ENCODE data around the gene PKD1.

Gene PKD1

DNA sequence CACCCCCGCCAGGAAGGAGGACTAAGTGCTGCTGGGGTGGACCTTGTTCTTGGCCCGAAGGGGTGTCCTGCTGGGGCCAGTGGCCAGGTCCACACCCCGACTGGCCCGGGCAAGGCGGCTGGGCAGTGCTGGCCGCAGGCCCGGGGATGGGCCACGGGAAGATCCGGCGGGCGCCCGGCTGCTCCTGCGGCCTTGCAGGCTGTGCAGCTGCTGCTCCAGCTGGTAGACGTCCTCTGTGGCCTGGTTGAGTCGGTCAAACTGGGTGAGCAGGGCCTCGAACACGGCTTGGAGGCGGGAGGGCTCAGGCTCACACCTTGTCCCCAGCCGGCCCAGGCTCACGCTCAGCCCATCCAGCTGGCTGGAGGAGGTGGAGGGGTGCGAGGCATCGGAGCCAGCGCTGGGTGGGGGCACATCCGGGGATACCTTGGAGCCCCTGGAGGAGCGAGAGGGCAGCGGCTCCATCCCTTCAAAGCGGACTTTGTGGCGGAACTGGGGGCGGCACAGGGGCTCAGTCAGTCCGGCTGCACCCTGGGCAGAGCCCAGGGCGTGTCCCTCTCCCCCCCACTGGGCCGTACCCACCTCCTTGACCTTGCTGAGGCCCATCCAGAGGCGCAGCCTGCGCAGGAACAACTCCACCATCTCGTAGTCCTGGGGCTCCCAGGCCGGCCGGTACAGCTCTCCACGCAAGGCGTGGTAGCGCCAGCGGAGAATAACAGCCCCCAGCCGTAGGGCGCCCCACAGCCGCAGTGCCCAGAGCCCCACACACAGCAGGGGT is 45.8 kb downstream of the PKD1 start:
- TF ChIP-seq, protein P1, sequence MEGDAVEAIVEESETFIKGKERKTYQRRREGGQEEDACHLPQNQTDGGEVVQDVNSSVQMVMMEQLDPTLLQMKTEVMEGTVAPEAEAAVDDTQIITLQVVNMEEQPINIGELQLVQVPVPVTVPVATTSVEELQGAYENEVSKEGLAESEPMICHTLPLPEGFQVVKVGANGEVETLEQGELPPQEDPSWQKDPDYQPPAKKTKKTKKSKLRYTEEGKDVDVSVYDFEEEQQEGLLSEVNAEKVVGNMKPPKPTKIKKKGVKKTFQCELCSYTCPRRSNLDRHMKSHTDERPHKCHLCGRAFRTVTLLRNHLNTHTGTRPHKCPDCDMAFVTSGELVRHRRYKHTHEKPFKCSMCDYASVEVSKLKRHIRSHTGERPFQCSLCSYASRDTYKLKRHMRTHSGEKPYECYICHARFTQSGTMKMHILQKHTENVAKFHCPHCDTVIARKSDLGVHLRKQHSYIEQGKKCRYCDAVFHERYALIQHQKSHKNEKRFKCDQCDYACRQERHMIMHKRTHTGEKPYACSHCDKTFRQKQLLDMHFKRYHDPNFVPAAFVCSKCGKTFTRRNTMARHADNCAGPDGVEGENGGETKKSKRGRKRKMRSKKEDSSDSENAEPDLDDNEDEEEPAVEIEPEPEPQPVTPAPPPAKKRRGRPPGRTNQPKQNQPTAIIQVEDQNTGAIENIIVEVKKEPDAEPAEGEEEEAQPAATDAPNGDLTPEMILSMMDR (IDR thresholded peaks at IDR 0.05; ENCODE audit: low read depth, low read length), result no peak
- no peak overlapping the region for H3K4me3 ChIP-seq (ENCODE audit: low read depth, low read length)

DNA sequence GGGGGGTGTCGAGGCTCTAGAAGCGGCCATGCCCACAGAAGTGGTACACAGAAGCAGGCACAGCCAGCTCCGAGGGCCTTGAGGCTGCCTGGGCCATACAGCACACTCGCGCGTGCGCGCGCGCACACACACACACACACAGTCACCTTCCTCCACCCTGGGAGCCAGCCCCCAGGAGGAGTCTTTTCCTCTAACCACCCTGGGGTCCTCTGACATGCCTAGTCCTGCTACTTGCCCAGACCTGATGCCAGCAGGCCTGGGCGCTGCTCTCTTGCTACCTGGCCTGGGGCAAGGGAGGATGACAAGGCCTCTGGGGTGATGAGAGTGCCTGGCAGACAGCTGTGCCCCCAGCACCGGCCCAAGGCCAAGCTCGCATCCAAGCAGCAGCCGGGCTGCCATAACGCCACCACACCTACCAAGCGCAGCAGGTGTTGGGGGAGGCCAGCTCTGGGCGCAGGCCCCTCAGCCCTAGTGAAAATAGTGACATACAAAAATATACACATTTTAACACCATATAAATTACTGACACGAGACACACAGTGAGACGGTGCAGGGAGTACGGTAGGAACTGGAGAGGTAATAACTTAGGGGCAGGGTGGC is 46.8 kb downstream of the PKD1 start:
- no peak overlapping the region for H3K4me3 ChIP-seq (ENCODE audit: low read depth, low read length)
- TF ChIP-seq, protein P1 (IDR thresholded peaks at IDR 0.05; ENCODE audit: low read depth, low read length), result no peak

DNA sequence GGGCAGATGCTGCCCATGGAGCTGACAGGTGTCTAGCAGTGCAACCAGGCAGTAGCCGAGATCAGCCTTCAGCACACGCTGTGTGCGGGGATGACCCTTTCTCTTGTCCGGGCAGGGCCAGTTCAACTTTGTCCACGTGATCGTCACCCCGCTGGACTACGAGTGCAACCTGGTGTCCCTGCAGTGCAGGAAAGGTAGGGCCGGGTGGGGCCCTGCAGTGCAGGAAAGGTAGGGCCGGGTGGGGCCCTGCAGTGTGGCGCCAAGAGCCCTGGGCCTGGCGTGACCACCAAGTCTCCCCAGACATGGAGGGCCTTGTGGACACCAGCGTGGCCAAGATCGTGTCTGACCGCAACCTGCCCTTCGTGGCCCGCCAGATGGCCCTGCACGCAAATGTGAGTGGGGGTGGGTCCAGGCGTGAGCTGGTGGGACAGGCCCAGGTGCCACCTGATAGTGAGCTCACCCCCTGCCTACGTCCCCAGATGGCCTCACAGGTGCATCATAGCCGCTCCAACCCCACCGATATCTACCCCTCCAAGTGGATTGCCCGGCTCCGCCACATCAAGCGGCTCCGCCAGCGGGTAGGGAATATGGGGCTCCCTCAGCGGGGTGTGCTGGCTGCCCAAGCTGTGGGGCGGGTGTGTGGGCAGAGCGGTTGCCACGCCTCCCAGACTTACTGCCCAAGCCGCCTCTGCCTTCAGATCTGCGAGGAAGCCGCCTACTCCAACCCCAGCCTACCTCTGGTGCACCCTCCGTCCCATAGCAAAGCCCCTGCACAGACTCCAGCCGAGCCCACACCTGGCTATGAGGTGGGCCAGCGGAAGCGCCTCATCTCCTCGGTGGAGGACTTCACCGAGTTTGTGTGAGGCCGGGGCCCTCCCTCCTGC is 47.7 kb downstream of the PKD1 start:
- no peak overlapping the region for H3K4me3 ChIP-seq (ENCODE audit: low read depth, low read length)
- TF ChIP-seq, protein P1 (IDR thresholded peaks at IDR 0.05; ENCODE audit: low read depth, low read length), result no peak

DNA sequence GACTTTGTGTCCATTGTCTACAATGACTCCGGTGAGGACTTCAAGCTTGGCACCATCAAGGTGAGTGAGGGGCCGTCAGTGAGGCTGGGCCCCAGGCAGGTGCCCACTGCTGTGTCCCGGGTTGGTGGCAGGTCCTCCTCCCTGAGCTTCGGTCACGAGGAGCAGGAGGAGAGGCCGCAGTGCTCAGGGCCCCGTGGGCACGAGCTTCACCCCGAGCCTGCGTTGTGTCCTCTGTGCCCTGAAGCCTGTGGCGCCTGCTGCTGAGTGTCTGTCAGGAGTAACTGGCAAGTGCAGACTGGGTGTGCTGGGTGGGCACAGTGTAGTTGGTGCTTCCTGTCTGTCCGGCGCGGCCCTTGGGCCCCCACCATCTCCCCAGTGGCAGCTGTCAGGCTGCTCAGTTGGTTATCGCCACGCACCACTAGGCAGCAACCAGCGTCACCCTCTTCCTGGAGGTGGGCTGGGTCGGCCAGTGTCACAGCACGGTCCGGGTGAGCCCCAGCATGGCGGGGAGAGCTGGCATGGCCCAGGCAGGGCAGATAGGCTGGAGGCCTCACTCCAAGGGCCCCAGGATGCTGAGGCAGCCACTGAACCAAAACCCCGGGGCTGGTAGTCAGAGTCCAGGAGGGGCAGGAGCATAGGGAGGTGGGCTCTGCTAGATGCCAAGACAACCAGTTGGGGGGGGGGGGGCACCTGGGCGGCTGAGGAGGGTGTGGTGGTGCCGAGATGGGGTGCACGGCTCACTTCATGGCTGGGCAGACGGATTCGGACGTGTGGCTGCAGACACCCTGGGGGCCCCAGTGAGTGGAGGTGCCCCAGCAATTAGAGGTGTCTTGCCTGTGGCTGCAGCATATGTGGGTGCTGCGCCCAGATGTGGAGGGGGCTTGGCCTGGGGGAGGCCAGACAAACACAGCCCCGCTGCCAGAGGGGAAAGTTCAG is 48.6 kb downstream of the PKD1 start:
- no peak overlapping the region for H3K4me3 ChIP-seq (ENCODE audit: low read depth, low read length)
- TF ChIP-seq, protein P1 (IDR thresholded peaks at IDR 0.05; ENCODE audit: low read depth, low read length), result no peak

DNA sequence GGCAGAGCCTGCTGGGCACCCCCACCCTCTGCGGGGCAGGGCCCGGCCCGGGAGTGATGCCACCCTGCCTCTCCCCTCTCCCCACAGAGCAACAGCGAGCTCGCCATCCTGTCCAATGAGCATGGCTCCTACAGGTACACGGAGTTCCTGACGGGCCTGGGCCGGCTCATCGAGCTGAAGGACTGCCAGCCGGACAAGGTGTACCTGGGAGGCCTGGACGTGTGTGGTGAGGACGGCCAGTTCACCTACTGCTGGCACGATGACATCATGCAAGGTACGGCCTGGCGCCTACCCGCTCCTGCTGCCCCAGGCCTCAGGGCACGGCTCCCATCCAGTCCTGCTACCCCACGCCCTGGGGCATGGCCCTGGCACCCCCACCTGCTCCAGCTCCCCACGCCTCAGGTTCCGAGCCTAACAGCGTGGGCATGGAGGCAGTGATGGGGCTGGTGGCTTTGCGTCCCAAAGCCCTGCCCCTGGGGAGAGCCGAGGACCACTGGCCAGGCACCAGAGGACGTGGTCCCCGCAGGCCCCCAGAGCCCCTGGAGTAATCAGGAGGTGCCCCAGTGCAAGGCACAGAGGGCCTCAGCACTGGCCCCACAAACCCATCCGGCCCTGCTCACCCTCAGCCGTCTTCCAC is 49.5 kb downstream of the PKD1 start:
- TF ChIP-seq, protein P1 (IDR thresholded peaks at IDR 0.05; ENCODE audit: low read depth, low read length), result no peak
- no peak overlapping the region for H3K4me3 ChIP-seq (ENCODE audit: low read depth, low read length)

DNA sequence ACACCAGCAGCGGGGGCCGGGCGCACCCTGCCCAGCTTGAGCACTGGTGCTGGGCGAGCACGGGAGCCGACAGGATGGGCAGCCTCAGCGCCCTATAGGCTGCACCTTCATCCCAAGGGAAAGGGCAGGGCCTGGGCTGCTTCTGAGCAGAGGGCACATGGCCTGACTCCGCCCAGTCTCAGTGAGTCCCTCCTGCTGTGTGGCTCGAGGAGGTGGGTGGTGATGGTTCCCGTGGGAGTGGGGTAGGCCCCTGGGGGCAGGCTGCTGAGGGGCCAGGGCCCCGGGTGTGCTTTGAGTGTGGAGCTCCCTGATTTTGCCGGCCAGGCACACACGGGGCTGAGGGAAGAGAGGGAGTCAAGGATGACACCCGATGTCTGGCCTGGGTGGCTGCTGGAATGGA is 50.0 kb downstream of the PKD1 start:
- TF ChIP-seq, protein P1 (IDR thresholded peaks at IDR 0.05; ENCODE audit: low read depth, low read length), result no peak
- H3K4me3 ChIP-seq (ENCODE audit: low read depth, low read length), result no peak overlapping the region
